ENCODE data around the gene ZNF718.
"Not testable (repeated sequence)": the region's sequence is repeated elsewhere in the genome, so short reads cannot be mapped to it uniquely, and the experiment has no call there.

ZNF718 gene

DNA sequence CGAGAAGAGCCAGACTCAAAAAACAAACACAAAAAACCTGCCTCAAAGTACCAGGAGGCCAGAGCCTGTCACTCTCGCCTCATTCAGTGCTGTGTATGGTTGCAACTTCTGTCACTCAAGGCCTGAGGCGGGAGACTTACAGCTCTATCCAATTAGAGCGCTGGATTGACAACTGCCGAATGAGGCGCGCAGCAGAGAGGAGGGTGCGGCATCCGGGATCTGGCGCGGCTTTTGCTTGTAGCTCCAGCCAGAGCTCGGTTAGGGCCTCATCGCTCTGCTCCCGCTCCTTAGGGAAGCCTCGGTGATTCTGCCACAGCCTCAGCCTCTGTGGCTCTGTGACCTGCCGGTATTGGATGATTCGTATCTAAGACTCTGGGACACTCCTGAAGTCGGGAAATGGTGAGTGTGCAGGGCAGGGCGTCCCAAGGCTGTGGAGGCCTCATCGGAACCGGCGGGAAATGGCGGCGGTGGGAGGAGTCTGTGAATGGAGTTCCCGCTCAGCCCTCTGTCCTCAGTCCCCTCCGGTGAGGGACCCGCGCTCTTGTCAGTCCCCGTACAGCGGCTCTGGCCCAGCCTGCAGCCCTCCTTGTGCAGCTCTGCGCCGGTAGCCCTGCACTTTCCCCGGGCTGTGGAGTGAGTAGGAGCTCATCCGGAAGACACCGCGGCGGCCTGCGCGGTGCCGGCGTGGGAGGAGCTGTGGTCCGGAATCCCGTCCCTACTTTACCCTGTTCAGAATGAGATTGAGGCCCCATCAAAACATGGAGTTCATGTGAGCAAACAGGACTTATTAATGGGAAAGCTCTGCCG lies at the start of gene ZNF718:
Gene ZNF718 (plus strand): TSS at position 227 of the 807 bp plus-strand sequence. CDS start 170 bp downstream, at position 397.
- DNase-seq (ENCODE audit: low spot score): peak; percentile 93
- TF ChIP-seq, protein P1, sequence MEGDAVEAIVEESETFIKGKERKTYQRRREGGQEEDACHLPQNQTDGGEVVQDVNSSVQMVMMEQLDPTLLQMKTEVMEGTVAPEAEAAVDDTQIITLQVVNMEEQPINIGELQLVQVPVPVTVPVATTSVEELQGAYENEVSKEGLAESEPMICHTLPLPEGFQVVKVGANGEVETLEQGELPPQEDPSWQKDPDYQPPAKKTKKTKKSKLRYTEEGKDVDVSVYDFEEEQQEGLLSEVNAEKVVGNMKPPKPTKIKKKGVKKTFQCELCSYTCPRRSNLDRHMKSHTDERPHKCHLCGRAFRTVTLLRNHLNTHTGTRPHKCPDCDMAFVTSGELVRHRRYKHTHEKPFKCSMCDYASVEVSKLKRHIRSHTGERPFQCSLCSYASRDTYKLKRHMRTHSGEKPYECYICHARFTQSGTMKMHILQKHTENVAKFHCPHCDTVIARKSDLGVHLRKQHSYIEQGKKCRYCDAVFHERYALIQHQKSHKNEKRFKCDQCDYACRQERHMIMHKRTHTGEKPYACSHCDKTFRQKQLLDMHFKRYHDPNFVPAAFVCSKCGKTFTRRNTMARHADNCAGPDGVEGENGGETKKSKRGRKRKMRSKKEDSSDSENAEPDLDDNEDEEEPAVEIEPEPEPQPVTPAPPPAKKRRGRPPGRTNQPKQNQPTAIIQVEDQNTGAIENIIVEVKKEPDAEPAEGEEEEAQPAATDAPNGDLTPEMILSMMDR (IDR thresholded peaks at IDR 0.05; ENCODE audit: extremely low read depth, missing control alignments): no peak

DNA sequence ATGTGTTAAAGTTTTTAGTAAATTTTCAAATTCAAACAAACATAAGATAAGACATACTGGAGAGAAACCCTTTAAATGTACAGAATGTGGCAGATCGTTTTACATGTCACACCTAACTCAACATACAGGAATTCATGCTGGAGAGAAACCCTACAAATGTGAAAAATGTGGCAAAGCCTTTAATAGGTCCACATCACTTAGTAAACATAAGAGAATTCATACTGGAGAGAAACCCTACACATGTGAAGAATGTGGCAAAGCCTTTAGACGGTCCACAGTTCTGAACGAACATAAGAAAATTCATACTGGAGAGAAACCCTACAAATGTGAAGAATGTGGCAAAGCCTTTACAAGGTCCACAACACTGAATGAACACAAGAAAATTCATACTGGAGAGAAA lies 38.4 kb upstream of the ZNF718 start:
- TF ChIP-seq, protein P1 (IDR thresholded peaks at IDR 0.05; ENCODE audit: extremely low read depth, missing control alignments): no peak
- no peak for DNase-seq (ENCODE audit: low spot score)

DNA sequence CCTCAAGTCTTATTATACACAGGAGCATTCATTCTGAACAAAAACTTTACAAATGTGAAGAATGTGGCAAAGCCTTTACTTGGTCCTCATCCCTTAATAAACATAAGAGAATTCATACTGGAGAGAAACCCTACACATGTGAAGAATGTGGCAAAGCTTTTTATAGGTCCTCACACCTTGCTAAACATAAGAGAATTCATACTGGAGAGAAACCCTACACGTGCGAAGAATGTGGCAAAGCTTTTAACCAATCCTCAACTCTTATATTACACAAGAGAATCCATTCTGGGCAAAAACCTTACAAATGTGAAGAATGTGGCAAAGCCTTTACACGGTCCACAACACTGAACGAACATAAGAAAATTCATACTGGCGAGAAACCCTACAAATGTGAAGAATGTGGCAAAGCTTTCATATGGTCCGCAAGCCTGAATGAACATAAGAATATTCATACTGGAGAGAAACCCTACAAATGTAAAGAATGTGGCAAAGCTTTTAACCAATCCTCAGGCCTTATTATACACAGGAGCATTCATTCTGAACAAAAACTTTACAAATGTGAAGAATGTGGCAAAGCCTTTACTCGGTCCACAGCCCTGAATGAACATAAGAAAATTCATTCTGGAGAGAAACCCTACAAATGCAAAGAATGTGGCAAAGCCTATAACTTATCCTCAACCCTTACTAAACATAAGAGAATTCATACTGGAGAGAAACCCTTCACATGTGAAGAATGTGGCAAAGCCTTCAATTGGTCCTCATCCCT lies 37.6 kb upstream of the ZNF718 start:
- not testable (repeated sequence) for DNase-seq (ENCODE audit: low spot score)

DNA sequence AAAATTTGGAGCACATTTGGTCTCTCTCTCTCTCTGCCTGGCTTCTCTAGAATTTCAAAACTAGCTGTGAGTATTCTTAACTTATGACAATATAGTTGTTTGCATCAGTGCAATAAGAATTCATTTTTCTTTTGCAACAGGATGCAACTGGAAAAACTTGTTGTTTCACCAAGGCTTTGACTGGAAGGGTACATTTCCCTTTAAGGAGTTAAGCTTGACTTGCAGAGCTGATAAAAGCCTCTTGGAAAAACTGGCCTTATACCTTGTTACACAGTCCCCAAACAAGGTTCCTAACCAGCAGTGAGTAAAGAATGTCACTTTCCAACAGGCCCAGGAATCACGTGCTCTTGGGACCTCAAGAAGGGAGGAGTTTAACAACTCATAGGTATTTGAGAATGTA lies 25.9 kb upstream of the ZNF718 start:
- no peak for DNase-seq (ENCODE audit: low spot score)
- TF ChIP-seq, protein P1 (IDR thresholded peaks at IDR 0.05; ENCODE audit: extremely low read depth, missing control alignments): no peak

DNA sequence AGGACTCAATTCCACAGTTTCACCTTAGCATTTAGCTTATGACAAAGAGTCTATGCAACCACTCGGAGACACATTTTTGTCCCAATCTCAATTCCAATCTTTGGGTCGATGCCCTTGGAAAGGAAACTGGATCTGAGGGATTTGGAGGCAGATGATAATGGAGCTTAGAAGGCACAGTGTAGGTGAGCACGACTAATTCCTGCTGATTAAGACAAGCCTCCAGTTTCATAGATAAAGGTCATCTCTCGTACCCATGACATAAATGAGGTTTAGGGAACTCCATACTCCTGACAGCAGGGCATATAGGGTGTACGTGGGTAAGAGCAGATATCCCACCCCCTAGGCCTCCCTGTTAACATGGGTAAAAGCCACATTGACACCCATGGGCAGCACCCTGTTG lies 24.4 kb upstream of the ZNF718 start:
- DNase-seq (ENCODE audit: low spot score): no peak
- TF ChIP-seq, protein P1 (IDR thresholded peaks at IDR 0.05; ENCODE audit: extremely low read depth, missing control alignments): no peak

DNA sequence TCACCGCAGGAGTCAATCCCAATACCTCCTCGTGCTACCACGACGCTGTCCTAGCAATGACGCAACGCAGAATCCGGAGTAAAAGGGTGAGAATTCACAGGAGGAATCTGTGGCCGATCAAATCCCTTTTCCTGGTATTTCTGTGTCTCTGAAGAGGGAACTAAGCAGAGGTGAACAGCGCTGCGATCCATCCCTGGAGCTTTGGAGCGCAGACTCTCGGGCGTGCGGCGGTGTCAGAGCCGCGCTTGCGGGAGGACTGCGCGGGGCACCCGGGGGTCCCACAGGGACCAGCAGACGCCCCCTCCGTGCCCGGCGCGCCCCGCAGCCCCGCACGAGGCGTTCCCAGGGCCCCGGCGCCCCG lies 17.2 kb upstream of the ZNF718 start:
- no peak for DNase-seq (ENCODE audit: low spot score)

DNA sequence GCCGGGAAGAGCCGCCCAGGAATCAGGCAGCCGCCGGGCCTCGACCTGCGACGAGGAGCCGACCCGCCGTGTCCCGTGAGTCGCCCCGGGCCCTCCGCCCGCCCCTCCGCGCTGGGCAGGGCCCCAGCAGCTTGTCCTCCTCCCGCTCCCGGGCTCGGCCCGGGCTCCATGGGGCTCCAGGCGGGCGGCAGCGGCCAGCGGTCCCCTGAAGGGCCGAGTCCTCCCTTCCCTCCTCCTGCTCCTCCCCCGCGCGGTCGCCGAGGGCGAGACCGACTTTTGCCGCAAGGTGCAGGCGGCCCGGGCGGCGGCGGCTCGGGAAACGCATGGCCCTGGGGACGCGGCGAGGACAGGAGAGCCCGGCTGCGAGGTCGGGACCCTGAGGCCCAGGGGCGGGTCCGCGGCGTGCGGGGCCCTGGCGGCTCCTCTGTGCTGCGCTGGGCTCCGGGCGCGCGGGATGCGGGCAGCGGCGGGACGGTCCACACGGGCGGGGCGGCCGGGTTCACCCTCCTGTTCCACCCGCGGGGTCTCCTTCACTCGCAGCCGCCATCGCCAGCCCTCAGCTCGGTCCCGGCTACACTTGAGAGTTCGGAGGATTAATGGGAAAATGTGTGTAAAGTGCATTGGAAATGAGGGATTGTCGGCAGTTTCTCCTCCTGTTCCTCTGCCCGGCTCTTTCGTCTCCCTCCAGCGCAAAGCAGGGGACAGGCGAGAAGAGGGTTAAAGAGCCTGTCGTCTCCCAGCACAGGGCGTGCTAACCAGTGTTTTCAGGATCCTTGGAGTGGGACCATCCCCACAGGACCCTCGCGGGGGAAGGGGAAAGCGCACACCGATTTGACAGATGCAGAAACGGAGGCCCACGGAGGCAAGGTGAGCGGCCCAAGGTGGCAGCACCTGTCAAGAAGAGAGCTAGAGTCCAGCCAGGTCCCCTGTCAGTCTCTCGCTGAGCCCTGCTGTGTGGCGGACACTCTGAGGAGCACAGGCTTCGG lies 16.6 kb upstream of the ZNF718 start:
- TF ChIP-seq, protein P1 (IDR thresholded peaks at IDR 0.05; ENCODE audit: extremely low read depth, missing control alignments): no peak
- no peak for DNase-seq (ENCODE audit: low spot score)

More for the DNA sequence above, 17.2 kb upstream of the ZNF718 start:
- TF ChIP-seq, protein P1 (IDR thresholded peaks at IDR 0.05; ENCODE audit: extremely low read depth, missing control alignments): no peak

Measured in GM20000 (cell line).